GM19452 (cell line): ENCODE results near the gene SENP1.

ENCODE experiments used
- ATAC-seq: cut with Tn5 transposase; IDR thresholded peaks from one replicate; pipeline ENCODE4 v1.9.1; 2021; ENCODE audit not compliant: unreplicated experiment

SENP1 gene

GRCh38 chr12:48068457-48068856 lies 37.4 kb downstream of the SENP1 start:
- no peak for ATAC-seq

DNA sequence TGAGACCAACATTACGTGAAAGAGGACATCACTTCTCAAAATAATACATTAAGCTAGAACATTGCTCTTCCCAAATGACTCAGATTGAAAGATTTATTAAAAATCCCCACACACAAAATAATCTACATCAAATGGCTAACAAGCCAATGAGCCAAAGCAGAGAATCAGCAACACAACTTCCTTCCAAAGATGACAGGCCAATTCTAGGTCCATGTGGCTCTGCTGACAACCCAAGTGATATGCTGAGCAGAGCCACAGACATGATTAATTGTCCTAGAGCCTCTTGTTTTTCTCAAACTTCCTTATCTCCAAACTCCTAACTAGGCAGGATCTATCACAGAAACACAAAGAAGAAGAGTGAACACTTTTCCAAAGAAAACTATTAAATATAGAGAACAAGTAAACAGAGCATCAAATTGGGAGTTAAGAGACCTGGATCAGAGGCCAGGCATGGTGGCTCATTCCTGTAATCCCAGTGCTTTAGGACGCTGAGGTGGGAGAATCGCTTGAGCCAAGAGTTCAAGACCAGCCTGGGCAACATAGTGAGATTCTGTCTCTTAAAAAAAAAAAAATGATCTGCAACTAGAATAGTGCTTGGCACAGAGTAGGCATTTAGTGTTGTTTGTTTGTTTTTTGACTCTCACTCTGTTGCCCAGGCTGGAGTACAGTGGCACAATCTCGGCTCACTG lies 38.5 kb downstream of the SENP1 start:
- no peak for ATAC-seq

- ATAC-seq: no peak
These were observed 40.8 kb downstream of the SENP1 start for GRCh38 chr12:48065041-48065440.

GRCh38 chr12:48063530-48063929 lies 42.3 kb downstream of the SENP1 start:
- no peak for ATAC-seq

DNA sequence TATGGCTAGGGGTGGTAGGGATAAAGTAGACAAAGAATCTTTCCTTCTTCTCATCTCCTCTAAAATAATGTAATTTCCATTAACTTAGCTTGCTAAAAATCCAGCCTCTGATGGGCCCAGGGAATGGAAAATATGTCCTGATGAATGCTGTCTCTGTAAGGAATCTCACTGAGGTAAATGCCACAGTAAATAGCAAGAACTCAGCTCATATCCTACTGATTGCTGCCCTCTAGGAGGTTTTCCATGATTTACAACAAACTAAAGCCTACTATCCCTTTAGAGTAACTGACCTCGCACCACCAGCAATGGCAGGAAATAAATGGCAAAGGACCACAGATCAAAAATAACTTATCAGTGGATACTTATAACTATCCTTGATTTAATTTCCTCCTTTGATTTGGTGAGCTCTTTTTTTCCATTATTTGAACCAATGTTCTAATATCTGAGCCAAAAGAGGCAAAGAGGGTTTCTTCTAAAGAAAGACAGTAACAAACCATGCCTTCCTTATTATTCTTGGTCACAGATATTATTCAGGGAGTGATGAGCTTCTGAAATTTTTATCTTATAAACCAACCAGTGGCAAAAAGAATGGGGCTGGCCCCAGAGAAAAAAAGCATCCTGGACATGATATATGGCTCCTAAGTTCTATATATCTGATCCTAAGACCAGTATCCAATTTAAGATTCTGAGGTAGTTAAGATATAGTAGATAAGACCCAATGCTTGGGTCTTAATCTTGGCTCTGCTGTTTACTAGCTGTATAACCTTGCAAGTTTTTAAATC lies 43.8 kb downstream of the SENP1 start:
- no peak for ATAC-seq

GRCh38 chr12:48060474-48060873 lies 45.4 kb downstream of the SENP1 start:
- no peak for ATAC-seq

- ATAC-seq: no peak
These were observed 47.1 kb downstream of the SENP1 start for GRCh38 chr12:48058771-48059170.

GRCh38 chr12:48054955-48055821 lies 50.7 kb downstream of the SENP1 start:
- ATAC-seq: no peak

- no peak for ATAC-seq
These were observed 52.0 kb downstream of the SENP1 start for GRCh38 chr12:48053883-48054282.

GRCh38 chr12:48053122-48053521 lies 52.8 kb downstream of the SENP1 start:
- no peak for ATAC-seq

DNA sequence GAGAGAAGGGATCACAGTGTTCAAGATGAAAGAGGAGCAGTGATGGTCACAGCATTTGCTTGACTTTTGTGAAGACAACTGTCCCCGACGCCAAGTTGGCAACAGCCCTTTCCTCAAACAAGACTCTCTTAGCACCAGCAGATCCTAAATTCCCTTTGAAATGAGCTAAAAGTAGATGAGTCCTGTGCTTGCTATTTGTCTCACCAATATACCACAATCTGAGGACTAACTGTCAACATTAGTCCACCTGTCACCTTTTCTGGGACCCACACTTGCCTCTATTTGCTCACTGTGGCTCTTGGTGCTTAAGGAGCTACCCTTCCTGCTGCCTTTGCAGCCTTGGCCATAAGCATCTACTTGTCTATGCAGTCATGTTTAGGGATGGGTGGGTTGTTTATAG lies 54.2 kb downstream of the SENP1 start:
- no peak for ATAC-seq

GRCh38 chr12:48050174-48050573 lies 55.7 kb downstream of the SENP1 start:
- no peak for ATAC-seq

DNA sequence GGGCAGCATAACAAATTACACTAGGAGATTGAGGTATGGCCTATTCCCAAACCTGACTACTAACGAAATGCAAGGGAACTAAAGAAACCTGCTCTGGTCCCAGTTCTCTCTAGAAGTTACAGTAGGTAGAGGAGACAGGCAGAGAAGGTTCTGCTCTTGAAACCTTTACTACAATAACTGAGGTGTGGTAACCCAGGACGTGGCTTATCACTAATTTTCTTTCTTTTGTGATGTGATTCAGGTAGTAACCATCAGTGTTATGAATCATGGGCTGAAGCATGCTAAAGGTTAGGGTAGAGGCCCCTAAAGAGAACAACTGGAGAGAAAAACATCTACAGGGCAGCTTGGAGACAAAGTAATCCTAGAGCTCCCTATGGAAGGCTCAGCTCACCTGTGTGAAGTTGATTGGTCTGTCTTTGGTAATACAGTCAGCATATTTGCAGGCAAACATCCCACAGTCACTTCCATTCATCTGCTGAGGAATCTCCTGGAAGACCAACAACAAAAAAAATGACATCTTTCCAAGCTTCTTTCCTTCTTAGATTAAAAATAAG lies 59.8 kb downstream of the SENP1 start:
- no peak for ATAC-seq

DNA sequence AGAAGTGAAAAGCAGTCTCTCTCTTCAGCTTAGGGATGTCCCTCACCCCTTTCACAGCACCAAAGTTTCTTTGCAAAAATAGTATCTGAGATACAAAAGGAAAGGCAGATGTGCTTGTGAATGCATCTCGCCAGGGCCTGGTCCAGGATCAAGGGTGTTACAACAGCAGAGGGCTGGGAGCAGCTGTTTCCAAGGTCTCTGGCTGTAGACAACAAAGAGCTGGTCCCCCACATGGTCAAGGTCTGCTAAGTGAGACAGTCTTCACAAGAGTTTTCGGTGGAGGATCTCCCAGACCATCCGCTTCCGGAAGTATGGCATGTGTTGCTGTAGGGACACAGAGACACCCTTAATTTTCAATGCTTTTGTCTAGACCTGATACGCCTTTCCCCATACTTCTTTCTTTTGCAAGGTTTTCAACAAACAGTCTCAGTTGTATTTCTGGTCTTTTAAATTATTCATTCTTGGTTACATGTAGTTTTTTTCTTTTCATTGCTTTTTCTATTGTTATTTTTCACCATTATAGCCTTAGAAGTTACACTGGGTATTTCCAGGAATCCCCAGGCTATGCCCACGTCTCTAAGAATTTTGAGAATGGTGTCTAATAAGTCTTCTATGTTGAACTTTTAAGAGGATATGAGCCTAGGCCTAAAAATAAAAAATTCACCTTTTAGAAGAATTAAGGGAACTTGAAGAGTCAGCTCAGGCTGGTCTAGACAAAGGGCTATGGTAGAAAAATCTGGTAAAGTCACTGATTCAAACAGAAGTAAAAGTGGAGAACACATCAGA lies 60.6 kb downstream of the SENP1 start:
- no peak for ATAC-seq

GRCh38 chr12:48044396-48044795 lies 61.5 kb downstream of the SENP1 start:
- ATAC-seq: no peak

DNA sequence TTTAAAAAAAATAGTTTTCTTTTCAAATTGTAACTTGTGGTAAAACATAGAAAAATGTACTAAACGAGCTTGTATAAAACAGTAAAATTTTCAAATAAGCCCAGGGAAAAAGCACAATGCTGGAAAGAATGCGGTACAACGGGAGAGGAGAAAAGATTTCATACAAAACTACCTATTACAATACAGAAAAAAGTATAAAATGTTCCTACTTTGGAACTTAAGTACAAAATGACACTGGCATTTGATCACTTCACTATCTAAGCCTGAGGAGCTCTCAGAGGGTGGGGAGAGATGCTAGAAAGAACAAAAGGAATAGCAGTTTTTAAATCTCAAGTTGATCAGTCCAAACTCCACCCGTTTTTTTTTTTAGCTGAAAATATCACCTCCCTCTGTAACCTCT lies 62.1 kb downstream of the SENP1 start:
- ATAC-seq: no peak

DNA sequence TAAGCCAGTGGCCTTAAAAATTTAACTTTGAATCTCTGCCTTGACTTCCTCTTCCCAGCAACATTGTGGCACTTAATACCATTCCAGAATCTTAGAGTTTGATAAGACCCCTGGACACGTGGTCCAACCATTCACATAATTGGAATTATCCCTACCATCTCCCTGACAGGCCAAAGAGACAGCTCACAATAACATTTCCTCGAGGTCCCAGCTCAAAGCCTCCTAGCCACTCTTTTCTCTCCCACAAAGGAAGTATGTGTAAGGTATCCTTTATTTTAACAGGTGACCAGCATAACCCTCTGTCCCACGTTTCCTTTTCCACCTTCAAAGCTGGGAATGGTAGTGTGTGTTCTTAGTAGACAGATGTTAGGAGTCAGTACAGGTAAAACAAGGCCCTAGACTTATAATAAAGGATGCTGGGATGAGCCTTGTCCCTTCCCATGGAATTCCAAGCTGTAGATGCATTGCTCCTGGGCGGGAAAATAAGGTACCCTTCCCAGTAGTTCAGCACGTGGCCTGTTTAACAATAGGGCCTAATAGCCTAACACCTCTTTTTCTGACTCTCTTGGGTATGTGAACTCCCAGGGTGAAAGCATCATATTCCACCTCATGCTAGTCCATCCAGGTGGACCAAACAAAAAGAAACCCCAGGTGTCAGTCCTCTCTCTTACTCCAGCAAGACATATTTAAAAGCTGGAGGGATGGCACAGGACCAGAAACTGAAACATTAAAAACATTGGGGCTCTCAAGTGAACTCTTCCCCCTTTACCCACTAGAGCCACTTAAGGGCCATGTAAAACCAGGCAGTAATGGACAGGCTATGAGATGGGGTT lies 64.1 kb downstream of the SENP1 start:
- ATAC-seq: no peak

- ATAC-seq: no peak
These were observed 65.5 kb downstream of the SENP1 start for GRCh38 chr12:48040354-48040753.

DNA sequence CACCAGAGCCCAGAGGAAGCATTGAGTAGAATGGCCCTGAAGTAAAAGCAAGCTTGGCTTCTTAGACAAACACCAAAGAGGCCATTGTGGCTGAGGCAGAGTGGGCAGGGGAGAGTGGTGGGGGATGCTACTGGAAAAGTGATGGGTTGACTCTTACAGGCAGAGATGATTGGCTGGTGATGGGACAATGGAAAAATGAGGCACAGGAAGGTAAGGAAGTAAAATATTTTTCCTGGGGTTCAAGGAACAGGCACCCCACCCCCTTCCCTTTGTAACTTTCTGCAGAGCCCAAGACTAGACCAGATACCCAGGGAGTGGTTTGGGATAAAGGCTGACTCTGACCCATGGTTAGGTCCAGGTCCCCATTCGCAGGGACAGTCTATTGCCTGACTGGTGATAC lies 66.7 kb downstream of the SENP1 start:
- ATAC-seq: no peak

GRCh38 chr12:48038085-48038484 lies 67.8 kb downstream of the SENP1 start:
- no peak for ATAC-seq
